Measurements from ENCODE around the gene ATOSA. TPM values are rescaled to one million over a fixed set of nuclear protein-coding genes. Genes with fewer than 3 reads are reported as not detected.

Gene ATOSA
- total and polyA plus RNA-seq, 2 donors (not counting 1 experiment from before 2014, with no cell fraction given): 14.1 to 26.9 TPM

- Histone ChIP-seq H2AFZ (ENCODE audit: low read length) (no peak overlapping the region), H3K4me1 (ENCODE audit: control insufficient read depth, extremely low read depth, insufficient read depth, low read length) (peaks cover 2% of the 10 kb centered on the region), H3K9ac (ENCODE audit: insufficient read depth, low read length) (no peak overlapping the region), H3K4me3 (replicated peaks in 1 of 4; ENCODE audit: control extremely low read depth in 1 of 4, insufficient read depth in 1 of 4, low read depth in 3 of 4, low read length in 4 of 4) (no peak overlapping the region), H3K4me2 (ENCODE audit: extremely low read depth, insufficient read depth, low read length) (no peak overlapping the region), H3K27ac (ENCODE audit: insufficient read depth, low read length) (no peak overlapping the region), H3K36me3 (ENCODE audit: control insufficient read depth, insufficient read depth, low read length) (no peaks in the 10 kb centered on the region), H3K9me3 (ENCODE audit: control insufficient read depth, insufficient read depth, low read depth, low read length) (no peaks in the 10 kb centered on the region), H3K27me3 (ENCODE audit: control insufficient read depth, insufficient read depth, low read length) (no peaks in the 10 kb centered on the region), H4K20me1 (ENCODE audit: control insufficient read depth, extremely low read depth, insufficient read depth, low read length) (no peaks in the 10 kb centered on the region), H3K79me2 (ENCODE audit: control insufficient read depth, insufficient read depth, low read length) (no peaks in the 10 kb centered on the region)
- DNase-seq (ENCODE audit: low read depth in 2 of 2): no peak
- TF ChIP-seq CTCF (conservative IDR thresholded peaks at IDR 0.05 in 1 of 2, IDR thresholded peaks at IDR 0.05 in 1 of 2; ENCODE audit: low read depth in 1 of 2, low read length in 2 of 2) (no peak), EZH2 (IDR thresholded peaks at IDR 0.05; ENCODE audit: low read length, missing control alignments) (no peak)
Observed at GRCh38 chr15:52658955-52659354, 20.2 kb downstream of the ATOSA start.

GRCh38 chr15:52657338-52657737, 21.9 kb downstream of the ATOSA start:
- Histone ChIP-seq H3K4me2 (ENCODE audit: extremely low read depth, insufficient read depth, low read length) (no peak overlapping the region), H3K79me2 (ENCODE audit: control insufficient read depth, insufficient read depth, low read length) (no peaks in the 10 kb centered on the region), H3K27ac (ENCODE audit: insufficient read depth, low read length) (no peak overlapping the region)

DNA sequence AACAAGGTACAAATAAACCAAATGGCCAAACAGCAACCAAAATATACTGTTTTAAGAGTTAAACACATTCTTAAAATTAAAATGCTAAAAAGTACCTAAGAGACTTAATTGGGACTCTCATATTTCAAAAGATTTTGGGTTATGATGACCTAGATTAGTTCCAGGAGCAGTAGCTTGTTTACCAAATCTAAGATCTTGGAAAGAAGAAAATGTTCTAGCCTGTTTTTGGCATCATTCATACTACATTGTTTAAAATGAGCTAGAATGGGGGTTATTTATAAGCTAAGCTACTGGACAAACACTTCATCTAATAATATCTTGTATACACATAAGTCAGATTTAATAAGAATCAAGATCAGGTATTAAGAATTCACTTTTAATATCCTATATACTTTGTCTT, 22.8 kb downstream of the ATOSA start:
- Histone ChIP-seq H3K27me3 (ENCODE audit: control insufficient read depth, insufficient read depth, low read length) (no peaks in the 10 kb centered on the region), H3K9ac (ENCODE audit: insufficient read depth, low read length) (no peak overlapping the region), H4K20me1 (ENCODE audit: control insufficient read depth, extremely low read depth, insufficient read depth, low read length) (no peaks in the 10 kb centered on the region), H3K36me3 (ENCODE audit: control insufficient read depth, insufficient read depth, low read length) (no peaks in the 10 kb centered on the region), H3K4me3 (replicated peaks in 1 of 4; ENCODE audit: control extremely low read depth in 1 of 4, insufficient read depth in 1 of 4, low read depth in 3 of 4, low read length in 4 of 4) (no peak overlapping the region), H3K27ac (ENCODE audit: insufficient read depth, low read length) (no peak overlapping the region), H3K79me2 (ENCODE audit: control insufficient read depth, insufficient read depth, low read length) (no peaks in the 10 kb centered on the region), H3K9me3 (ENCODE audit: control insufficient read depth, insufficient read depth, low read depth, low read length) (no peaks in the 10 kb centered on the region), H3K4me1 (ENCODE audit: control insufficient read depth, extremely low read depth, insufficient read depth, low read length) (peaks cover 7% of the 10 kb centered on the region), H3K4me2 (ENCODE audit: extremely low read depth, insufficient read depth, low read length) (no peak overlapping the region), H2AFZ (ENCODE audit: low read length) (no peak overlapping the region)
- TF ChIP-seq EZH2 (IDR thresholded peaks at IDR 0.05; ENCODE audit: low read length, missing control alignments) (no peak), CTCF (conservative IDR thresholded peaks at IDR 0.05 in 1 of 2, IDR thresholded peaks at IDR 0.05 in 1 of 2; ENCODE audit: low read depth in 1 of 2, low read length in 2 of 2) (no peak)
- DNase-seq (ENCODE audit: low read depth in 2 of 2): no peak

More at GRCh38 chr15:52657338-52657737, 21.9 kb downstream of the ATOSA start:
- no peak overlapping the region for H3K9ac ChIP-seq (ENCODE audit: insufficient read depth, low read length)
- no peak for TF ChIP-seq CTCF (conservative IDR thresholded peaks at IDR 0.05 in 1 of 2, IDR thresholded peaks at IDR 0.05 in 1 of 2; ENCODE audit: low read depth in 1 of 2, low read length in 2 of 2)
- no peak for TF ChIP-seq EZH2 (IDR thresholded peaks at IDR 0.05; ENCODE audit: low read length, missing control alignments)
- no peaks in the 10 kb centered on the region for H4K20me1 ChIP-seq (ENCODE audit: control insufficient read depth, extremely low read depth, insufficient read depth, low read length)
- DNase-seq (ENCODE audit: low read depth in 2 of 2): peak; percentile 80 to 93
- H3K9me3 ChIP-seq (ENCODE audit: control insufficient read depth, insufficient read depth, low read depth, low read length): no peaks in the 10 kb centered on the region
- peaks cover 7% of the 10 kb centered on the region for H3K4me1 ChIP-seq (ENCODE audit: control insufficient read depth, extremely low read depth, insufficient read depth, low read length)
- H3K27me3 ChIP-seq (ENCODE audit: control insufficient read depth, insufficient read depth, low read length): no peaks in the 10 kb centered on the region
- no peak overlapping the region for H3K4me3 ChIP-seq (replicated peaks in 1 of 4; ENCODE audit: control extremely low read depth in 1 of 4, insufficient read depth in 1 of 4, low read depth in 3 of 4, low read length in 4 of 4)
- H2AFZ ChIP-seq (ENCODE audit: low read length): no peak overlapping the region
- H3K36me3 ChIP-seq (ENCODE audit: control insufficient read depth, insufficient read depth, low read length): no peaks in the 10 kb centered on the region
